Uterus (tissue), 4 donors: ENCODE data around the gene CSF1R. TPM values are rescaled to one million over a fixed set of nuclear protein-coding genes. Genes with fewer than 3 reads are reported as not detected.

ENCODE experiments used
- DNase-seq, 2 donors: peaks; one replicate each; pipeline ENCODE4 v3.0.0-alpha.2; 2019 to 2020
- H3K27ac ChIP-seq, 2 donors: fragments of 200-600 bp; sonication (generic); 1 replicate in 1 of 2; 2 replicates in 1 of 2; pipeline ENCODE4 v1.5.1; 2016 to 2018
- H3K27me3 ChIP-seq, 2 donors: fragments of 200-600 bp; sonication (generic); one replicate each; pipeline ENCODE4 v1.5.1; 2018 to 2019; ENCODE audit warnings: control low read depth in 1 of 2
- H3K36me3 ChIP-seq, 2 donors: fragments of 200-600 bp; sonication (generic); one replicate each; pipeline ENCODE4 v1.5.1; 2019; ENCODE audit warnings: control low read depth in 1 of 2
- H3K4me1 ChIP-seq, 2 donors: fragments of 200-600 bp; sonication (generic); one replicate each; pipeline ENCODE4 v1.5.1; 2018 to 2019; ENCODE audit warnings: control low read depth in 1 of 2
- H3K4me3 ChIP-seq, 2 donors: fragments of 200-600 bp; sonication (generic); 1 replicate in 1 of 2; 2 replicates in 1 of 2; pipeline ENCODE4 v1.5.1; 2018 to 2019; ENCODE audit warnings: mild to moderate bottlenecking in 1 of 2
- H3K9me3 ChIP-seq, 2 donors: fragments of 200-600 bp; sonication (generic); one replicate each; pipeline ENCODE4 v1.5.1; 2019; ENCODE audit warnings: control low read depth in 1 of 2
- POLR2A ChIP-seq, 2 donors: fragments of 450-650 bp; IDR thresholded peaks; one replicate each; pipeline ENCODE4 v1.6.1; 2016; ENCODE audit warnings: antibody characterized with exemption in 2 of 2, mild to moderate bottlenecking in 1 of 2, moderate library complexity in 1 of 2
- intact Hi-C: fragments of 100-400 bp; cut with DNase I; formaldehyde crosslinking; loops from one replicate; pipeline ENCODE4 v1.15.1; 2023; ENCODE audit warnings: low total_unique reads
- total RNA-seq, 4 donors: library from RNA; depleted of rRNA in 3 of 4; stranded (reverse); fragments of >200 nt in 3 of 4; gene quantifications; one replicate each; pipeline versions ENCODE4 v1.1.0 to v1.2.4, GENCODE V29; 2014 to 2023
- TF ChIP-seq, protein P1 (sequence below), 4 experiments: fragments of 200-600 bp in 2 of 4; fragments of 450-650 bp in 2 of 4; sonication (generic) in 2 of 4; IDR thresholded peaks; one replicate each; pipeline ENCODE4 v1.5.1; 2016 to 2019; ENCODE audit warnings: antibody characterized with exemption in 4 of 4, mild to moderate bottlenecking in 2 of 4, moderate library complexity in 1 of 4
- donor health status: DM: yes; HTN: yes; CAD: no.

Gene CSF1R
- total RNA-seq, 4 donors from 2014 or later = 1.0 to 42.9 (median 22.8) TPM

DNA sequence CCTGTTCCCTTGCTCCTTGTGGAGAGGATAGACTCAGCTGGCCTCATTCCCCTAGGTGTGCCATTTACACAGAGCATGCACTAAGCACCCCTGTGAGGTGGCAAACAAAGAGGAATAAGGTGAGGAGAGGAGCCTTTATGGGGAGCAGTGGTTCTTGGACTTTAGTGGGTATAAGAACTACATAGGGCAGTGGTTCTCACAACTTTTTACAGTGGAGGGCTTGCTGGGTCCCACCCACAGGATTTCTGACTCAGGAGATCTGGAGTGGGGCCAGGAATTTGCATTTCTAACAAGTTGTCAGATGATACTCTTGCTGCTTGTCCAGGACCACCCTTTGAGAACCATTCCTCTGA, 42.0 kb downstream of the CSF1R start:
- no peaks in the 10 kb centered on the region for H3K36me3 ChIP-seq
- TF ChIP-seq, protein P1, sequence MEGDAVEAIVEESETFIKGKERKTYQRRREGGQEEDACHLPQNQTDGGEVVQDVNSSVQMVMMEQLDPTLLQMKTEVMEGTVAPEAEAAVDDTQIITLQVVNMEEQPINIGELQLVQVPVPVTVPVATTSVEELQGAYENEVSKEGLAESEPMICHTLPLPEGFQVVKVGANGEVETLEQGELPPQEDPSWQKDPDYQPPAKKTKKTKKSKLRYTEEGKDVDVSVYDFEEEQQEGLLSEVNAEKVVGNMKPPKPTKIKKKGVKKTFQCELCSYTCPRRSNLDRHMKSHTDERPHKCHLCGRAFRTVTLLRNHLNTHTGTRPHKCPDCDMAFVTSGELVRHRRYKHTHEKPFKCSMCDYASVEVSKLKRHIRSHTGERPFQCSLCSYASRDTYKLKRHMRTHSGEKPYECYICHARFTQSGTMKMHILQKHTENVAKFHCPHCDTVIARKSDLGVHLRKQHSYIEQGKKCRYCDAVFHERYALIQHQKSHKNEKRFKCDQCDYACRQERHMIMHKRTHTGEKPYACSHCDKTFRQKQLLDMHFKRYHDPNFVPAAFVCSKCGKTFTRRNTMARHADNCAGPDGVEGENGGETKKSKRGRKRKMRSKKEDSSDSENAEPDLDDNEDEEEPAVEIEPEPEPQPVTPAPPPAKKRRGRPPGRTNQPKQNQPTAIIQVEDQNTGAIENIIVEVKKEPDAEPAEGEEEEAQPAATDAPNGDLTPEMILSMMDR (IDR thresholded peaks at IDR 0.05) = no peak
- TF ChIP-seq POLR2A (IDR thresholded peaks at IDR 0.05) = no peak
- H3K9me3 ChIP-seq = no peaks in the 10 kb centered on the region
- peaks cover 9 to 13% of the 10 kb centered on the region in 2 donors for H3K4me1 ChIP-seq
- H3K4me3 ChIP-seq = no peak overlapping the region
- intact Hi-C loops = no loop called here
- DNase-seq = no peak
- H3K27me3 ChIP-seq = no peaks in the 10 kb centered on the region
- no peak overlapping the region for H3K27ac ChIP-seq

DNA sequence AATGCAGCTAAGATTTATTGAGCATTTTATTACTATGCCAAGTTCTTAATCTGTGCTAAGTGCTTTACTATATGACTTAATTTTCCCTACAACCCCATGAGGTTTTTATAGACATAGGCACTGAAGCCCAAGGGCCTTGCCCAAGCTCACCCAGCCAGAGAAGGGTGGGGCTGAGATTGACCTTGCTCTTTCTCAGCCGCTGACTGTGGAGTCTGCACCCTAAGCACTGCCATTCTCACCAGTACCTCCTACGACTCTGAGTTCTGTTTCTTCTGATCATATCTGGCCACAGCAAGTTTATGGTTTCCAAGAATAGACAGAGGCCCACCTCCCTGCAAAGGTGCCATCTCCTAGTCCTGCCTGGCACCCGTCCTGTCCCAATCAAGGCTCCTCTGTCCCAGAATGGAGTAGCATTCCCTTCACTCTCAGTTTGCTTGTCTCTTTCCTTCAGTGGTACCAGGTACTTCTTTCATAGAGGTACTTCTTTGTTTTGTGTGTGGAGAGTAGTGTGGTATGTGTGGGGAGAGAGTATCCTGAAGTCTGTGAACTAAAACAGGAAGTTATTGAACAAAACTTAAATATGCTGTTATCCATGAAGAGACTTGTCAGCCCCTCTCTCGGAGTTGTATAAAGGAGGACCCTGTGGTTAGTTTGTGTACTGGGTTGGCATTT, 42.6 kb downstream of the CSF1R start:
- Histone ChIP-seq H3K9me3 (no peaks in the 10 kb centered on the region), H3K4me3 (no peak overlapping the region), H3K4me1 (peaks cover 9 to 13% of the 10 kb centered on the region in 2 donors), H3K27me3 (no peaks in the 10 kb centered on the region), H3K36me3 (no peaks in the 10 kb centered on the region), H3K27ac (no peak overlapping the region)
- no peak for DNase-seq
- TF ChIP-seq POLR2A (IDR thresholded peaks at IDR 0.05) = no peak
- TF ChIP-seq, protein P1 (IDR thresholded peaks at IDR 0.05) = no peak
- intact Hi-C loops = no loop called here

DNA sequence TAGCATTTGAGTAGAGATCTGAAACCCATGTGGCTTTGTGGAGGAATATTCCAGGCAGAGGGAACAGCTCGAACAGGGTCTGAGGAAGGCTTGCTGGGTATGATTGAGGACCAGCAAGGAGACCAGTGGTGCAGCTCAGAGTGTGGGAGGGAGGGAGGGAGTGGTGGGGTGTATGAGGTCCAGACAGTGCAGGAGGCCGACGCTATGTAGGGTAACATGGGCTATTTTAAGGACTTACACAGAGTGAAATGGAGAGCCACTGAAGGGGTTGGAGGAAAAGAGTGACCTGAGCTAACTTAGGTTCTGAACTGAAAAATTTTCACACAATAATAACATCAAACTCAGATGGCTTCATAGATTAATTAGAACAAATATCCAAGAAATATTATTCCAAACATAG, 43.9 kb downstream of the CSF1R start:
- Histone ChIP-seq H3K9me3 (no peaks in the 10 kb centered on the region), H3K27ac (no peak overlapping the region), H3K27me3 (no peaks in the 10 kb centered on the region), H3K4me3 (no peak overlapping the region), H3K36me3 (no peaks in the 10 kb centered on the region), H3K4me1 (peaks cover 9 to 13% of the 10 kb centered on the region in 2 donors)
- intact Hi-C loops = no loop called here
- DNase-seq = no peak
- TF ChIP-seq, protein P1 (IDR thresholded peaks at IDR 0.05) = no peak
- no peak for TF ChIP-seq POLR2A (IDR thresholded peaks at IDR 0.05)

DNA sequence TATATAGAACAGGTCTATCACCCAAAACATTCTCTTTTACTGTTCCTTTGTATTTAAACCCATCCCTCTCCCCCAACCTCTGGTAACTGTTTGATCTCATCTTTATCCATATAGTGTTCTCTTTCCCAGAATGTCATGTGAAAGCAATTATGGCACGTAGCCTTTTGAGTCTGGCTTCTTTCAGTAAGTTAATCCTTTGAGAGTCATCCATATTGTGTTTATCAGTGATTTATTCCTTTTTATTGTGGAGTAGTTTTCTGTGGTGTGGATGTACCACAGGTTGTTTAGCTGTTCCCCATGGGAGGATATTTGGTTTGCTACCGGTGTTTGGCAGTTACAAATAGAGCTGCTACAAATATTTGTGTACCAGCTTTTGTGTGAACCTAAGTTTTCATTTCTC, 47.8 kb downstream of the CSF1R start:
- TF ChIP-seq, protein P1 (IDR thresholded peaks at IDR 0.05) = no peak
- no peak for TF ChIP-seq POLR2A (IDR thresholded peaks at IDR 0.05)
- no peak overlapping the region for H3K27ac ChIP-seq
- intact Hi-C loops = no loop called here
- H3K4me1 ChIP-seq = peaks cover 0 to 9% of the 10 kb centered on the region in 2 donors
- H3K4me3 ChIP-seq = no peak overlapping the region
- no peaks in the 10 kb centered on the region for H3K36me3 ChIP-seq
- no peaks in the 10 kb centered on the region for H3K27me3 ChIP-seq
- H3K9me3 ChIP-seq = no peaks in the 10 kb centered on the region
- DNase-seq = no peak

DNA sequence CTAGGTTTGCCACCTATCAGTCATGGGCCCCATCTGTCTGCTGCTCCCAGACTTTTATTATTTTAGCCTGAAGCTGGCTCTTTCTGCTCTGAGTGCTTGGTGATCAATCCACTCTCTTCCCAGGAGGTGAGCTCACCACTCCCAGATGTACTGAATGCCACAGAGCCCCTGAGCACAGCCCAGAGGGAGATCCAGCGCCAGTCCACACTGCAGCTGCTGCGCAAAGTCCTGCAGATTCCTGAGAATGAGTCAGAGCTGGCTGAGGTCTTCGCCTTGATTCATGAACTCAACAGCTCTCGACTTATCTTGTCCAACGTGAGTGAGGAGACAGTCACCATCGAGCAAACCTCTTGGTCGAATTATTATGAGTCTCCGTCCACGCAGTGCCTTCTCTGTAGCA, 49.8 kb downstream of the CSF1R start:
- Histone ChIP-seq H3K27ac (peak overlapping the region; percentile 33 to 40), H3K4me3 (no peak overlapping the region), H3K36me3 (no peaks in the 10 kb centered on the region), H3K9me3 (no peaks in the 10 kb centered on the region), H3K27me3 (no peaks in the 10 kb centered on the region), H3K4me1 (no peaks in the 10 kb centered on the region)
- TF ChIP-seq, protein P1 (IDR thresholded peaks at IDR 0.05) = no peak
- no peak for TF ChIP-seq POLR2A (IDR thresholded peaks at IDR 0.05)
- intact Hi-C loops = no loop called here
- peak; percentile 55 to 67 for DNase-seq
